GM13976 (cell line): ENCODE measurements around the gene ATRIP.
A peak's percentile ranks its signal among the peaks of the same experiment; 100 is the strongest.

Source experiments
- DNase-seq: peaks from one replicate; pipeline ENCODE4 v3.0.0; 2012; ENCODE audit warnings: low spot score
- in situ Hi-C: fragments of 300-500 bp; cut with MboI; formaldehyde crosslinking; loops from one replicate; pipeline ENCODE4 v1.12.0; 2022; ENCODE audit warnings: low sequenced_read_pairs, mixed read lengths, inconsistent platforms; ENCODE audit not compliant: unreplicated experiment
- TF ChIP-seq, protein P1 (sequence below): IDR thresholded peaks from 2 replicates; pipeline ENCODE4 v1.5.1; 2012; ENCODE audit warnings: borderline replicate concordance, mild to moderate bottlenecking; ENCODE audit not compliant: insufficient read depth; ENCODE audit errors: extremely low read depth, missing control alignments, control extremely low read depth

The ATRIP gene

GRCh38 chr3:48446425-48447193, at the start of gene ATRIP:
TSS of gene ATRIP (plus strand) at chr3:48446737. CDS start at chr3:48446846, 109 bp downstream.
- in situ Hi-C loops: no loop called here
- TF ChIP-seq, protein P1, sequence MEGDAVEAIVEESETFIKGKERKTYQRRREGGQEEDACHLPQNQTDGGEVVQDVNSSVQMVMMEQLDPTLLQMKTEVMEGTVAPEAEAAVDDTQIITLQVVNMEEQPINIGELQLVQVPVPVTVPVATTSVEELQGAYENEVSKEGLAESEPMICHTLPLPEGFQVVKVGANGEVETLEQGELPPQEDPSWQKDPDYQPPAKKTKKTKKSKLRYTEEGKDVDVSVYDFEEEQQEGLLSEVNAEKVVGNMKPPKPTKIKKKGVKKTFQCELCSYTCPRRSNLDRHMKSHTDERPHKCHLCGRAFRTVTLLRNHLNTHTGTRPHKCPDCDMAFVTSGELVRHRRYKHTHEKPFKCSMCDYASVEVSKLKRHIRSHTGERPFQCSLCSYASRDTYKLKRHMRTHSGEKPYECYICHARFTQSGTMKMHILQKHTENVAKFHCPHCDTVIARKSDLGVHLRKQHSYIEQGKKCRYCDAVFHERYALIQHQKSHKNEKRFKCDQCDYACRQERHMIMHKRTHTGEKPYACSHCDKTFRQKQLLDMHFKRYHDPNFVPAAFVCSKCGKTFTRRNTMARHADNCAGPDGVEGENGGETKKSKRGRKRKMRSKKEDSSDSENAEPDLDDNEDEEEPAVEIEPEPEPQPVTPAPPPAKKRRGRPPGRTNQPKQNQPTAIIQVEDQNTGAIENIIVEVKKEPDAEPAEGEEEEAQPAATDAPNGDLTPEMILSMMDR: no peak
- DNase-seq: peak; percentile 96

GRCh38 chr3:48397767-48398681, 48.5 kb upstream of the ATRIP start:
- in situ Hi-C loops: loop anchor here (10.0 kb wide), 1 partner anchor 203 kb away; no protein-coding TSS in a partner anchor

GRCh38 chr3:48398701-48399386, 47.7 kb upstream of the ATRIP start:
- TF ChIP-seq, protein P1: no peak
- no peak for DNase-seq
- in situ Hi-C loops: loop anchor here (10.0 kb wide), 1 partner anchor 204 kb away; no protein-coding TSS in a partner anchor

More at GRCh38 chr3:48397767-48398681, 48.5 kb upstream of the ATRIP start:
- TF ChIP-seq, protein P1: no peak
- DNase-seq: no peak

- in situ Hi-C loops: loop anchor here (5.0 to 10.0 kb wide), 2 partner anchors 38 to 205 kb away; no protein-coding TSS in a partner anchor
- DNase-seq: no peak
- TF ChIP-seq, protein P1: no peak
These were observed 47.0 kb upstream of the ATRIP start for GRCh38 chr3:48399387-48400172.

- peak; percentile 89 for DNase-seq
- TF ChIP-seq, protein P1: peak; percentile 67
- in situ Hi-C loops: loop anchor here (5.0 kb wide), 1 partner anchor 36 kb away; no protein-coding TSS in a partner anchor
These were observed 45.6 kb upstream of the ATRIP start for GRCh38 chr3:48400824-48401433.

DNA sequence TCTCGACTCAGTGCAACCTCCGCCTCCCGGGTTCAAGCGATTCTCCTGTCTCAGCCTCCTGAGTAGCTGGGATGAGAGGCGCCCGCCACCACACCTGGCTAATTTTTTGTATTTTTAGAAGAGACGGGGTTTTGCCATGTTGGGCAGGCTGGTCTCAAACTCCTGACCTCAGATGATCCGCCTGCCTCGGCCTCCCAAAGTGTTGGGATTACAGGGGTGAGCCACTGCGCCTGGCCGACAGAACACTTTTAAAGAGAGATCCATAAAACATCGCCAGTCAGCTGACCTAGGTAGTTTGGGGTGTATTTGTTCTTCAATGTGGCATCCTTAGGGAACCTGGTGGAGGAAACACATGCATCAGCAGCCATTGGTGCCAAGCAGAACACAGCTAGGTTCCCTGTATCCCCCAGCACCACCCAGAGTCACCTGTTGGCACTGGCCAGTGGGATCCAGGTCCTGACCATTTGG, 45.1 kb upstream of the ATRIP start:
- DNase-seq: peak; percentile 20
- in situ Hi-C loops: loop anchor here (5.0 kb wide), 1 partner anchor 36 kb away; no protein-coding TSS in a partner anchor
